Memory B cell (primary cell): Measurements from ENCODE around the gene GLO1.
"Not testable (repeated sequence)": the region's sequence is repeated elsewhere in the genome, so short reads cannot be mapped to it uniquely, and the experiment has no call there.

Experiments used
- ATAC-seq: fragments of 150-1000 bp; cut with Tn5 transposase; 2 replicates; pipeline ENCODE4 v1.10.0; 2021; ENCODE audit warnings: low read depth, mild to moderate bottlenecking, moderate library complexity
- DNase-seq, 2 donors: peaks; one replicate each; pipeline ENCODE4 v3.0.0; 2022; ENCODE audit warnings: low spot score in 2 of 2
- H3K27ac Mint-ChIP-seq: one replicate; pipeline ENCODE4 v1.8.0; 2022; ENCODE audit warnings: mild to moderate bottlenecking, moderate library complexity, mixed read lengths
- H3K27me3 Mint-ChIP-seq: one replicate; pipeline ENCODE4 v1.8.0; 2022; ENCODE audit warnings: mixed read lengths
- H3K36me3 Mint-ChIP-seq: one replicate; pipeline ENCODE4 v1.8.0; 2022; ENCODE audit warnings: mild to moderate bottlenecking, mixed read lengths
- H3K4me1 Mint-ChIP-seq: one replicate; pipeline ENCODE4 v1.8.0; 2022; ENCODE audit warnings: mixed read lengths
- H3K4me3 Mint-ChIP-seq: one replicate; pipeline ENCODE4 v1.8.0; 2022; ENCODE audit warnings: mild to moderate bottlenecking, moderate library complexity, mixed read lengths
- H3K9me3 Mint-ChIP-seq: one replicate; pipeline ENCODE4 v1.8.0; 2022; ENCODE audit warnings: mixed read lengths

The GLO1 gene

GRCh38 chr6:38720295-38720694, 17.4 kb upstream of the GLO1 start:
- no peak overlapping the region for H3K4me3 Mint-ChIP-seq
- no peak overlapping the region for H3K27ac Mint-ChIP-seq
- ATAC-seq: no peak
- H3K4me1 Mint-ChIP-seq: no peaks in the 10 kb centered on the region
- no peak for DNase-seq
- H3K36me3 Mint-ChIP-seq: peaks cover 8% of the 10 kb centered on the region
- peaks cover 6% of the 10 kb centered on the region for H3K9me3 Mint-ChIP-seq
- peaks cover 15% of the 10 kb centered on the region for H3K27me3 Mint-ChIP-seq

GRCh38 chr6:38719358-38719757, 16.4 kb upstream of the GLO1 start:
- H3K4me1 Mint-ChIP-seq: peaks cover 2% of the 10 kb centered on the region
- H3K27ac Mint-ChIP-seq: no peak overlapping the region
- DNase-seq (no peak), ATAC-seq (no peak)
- H3K36me3 Mint-ChIP-seq: peaks cover 8% of the 10 kb centered on the region
- peaks cover 17% of the 10 kb centered on the region for H3K27me3 Mint-ChIP-seq
- peaks cover 6% of the 10 kb centered on the region for H3K9me3 Mint-ChIP-seq
- H3K4me3 Mint-ChIP-seq: no peak overlapping the region

- Mint-ChIP-seq H3K4me3 (no peak overlapping the region), H3K36me3 (peaks cover 8% of the 10 kb centered on the region), H3K27me3 (peaks cover 28% of the 10 kb centered on the region), H3K4me1 (peaks cover 5% of the 10 kb centered on the region), H3K9me3 (peaks cover 6% of the 10 kb centered on the region), H3K27ac (no peak overlapping the region)
- ATAC-seq (no peak), DNase-seq (no peak)
Measured at GRCh38 chr6:38716825-38717224, 13.9 kb upstream of the GLO1 start.

GRCh38 chr6:38715016-38715689, 12.2 kb upstream of the GLO1 start, which contains the start of gene DNAH8:
DNAH8 (plus strand) TSS chr6:38715311; CDS start chr6:38722810, 7,499 bp downstream.
- DNase-seq: peak in 1 of 2 donors; percentile 26
- no peaks in the 10 kb centered on the region for H3K9me3 Mint-ChIP-seq
- H3K27me3 Mint-ChIP-seq: peaks cover 25% of the 10 kb centered on the region
- H3K36me3 Mint-ChIP-seq: no peaks in the 10 kb centered on the region
- peak; percentile 55 for ATAC-seq
- H3K4me1 Mint-ChIP-seq: peaks cover 5% of the 10 kb centered on the region
- H3K4me3 Mint-ChIP-seq: peak within 1 kb of the TSS; percentile 68
- no peak within 1 kb of the TSS for H3K27ac Mint-ChIP-seq

GRCh38 chr6:38714239-38715015, 11.5 kb upstream of the GLO1 start:
- ATAC-seq (peak; percentile 67), DNase-seq (no peak)
- Mint-ChIP-seq H3K4me3 (peak overlapping the region; percentile 68), H3K9me3 (peaks cover 2% of the 10 kb centered on the region), H3K4me1 (peaks cover 5% of the 10 kb centered on the region), H3K27me3 (peaks cover 29% of the 10 kb centered on the region), H3K36me3 (no peaks in the 10 kb centered on the region), H3K27ac (no peak overlapping the region)

GRCh38 chr6:38713812-38714211, 10.9 kb upstream of the GLO1 start:
- DNase-seq (no peak), ATAC-seq (no peak)
- peaks cover 5% of the 10 kb centered on the region for H3K4me1 Mint-ChIP-seq
- H3K36me3 Mint-ChIP-seq: no peaks in the 10 kb centered on the region
- H3K27me3 Mint-ChIP-seq: peaks cover 27% of the 10 kb centered on the region
- no peak overlapping the region for H3K4me3 Mint-ChIP-seq
- H3K9me3 Mint-ChIP-seq: peaks cover 2% of the 10 kb centered on the region
- H3K27ac Mint-ChIP-seq: no peak overlapping the region

GRCh38 chr6:38708496-38708895, 5.6 kb upstream of the GLO1 start:
- H3K4me1 Mint-ChIP-seq: peaks cover 2% of the 10 kb centered on the region
- H3K36me3 Mint-ChIP-seq: no peaks in the 10 kb centered on the region
- DNase-seq (no peak), ATAC-seq (no peak)
- peaks cover 15% of the 10 kb centered on the region for H3K27me3 Mint-ChIP-seq
- no peak overlapping the region for H3K4me3 Mint-ChIP-seq
- peaks cover 3% of the 10 kb centered on the region for H3K9me3 Mint-ChIP-seq
- H3K27ac Mint-ChIP-seq: no peak overlapping the region

GRCh38 chr6:38705924-38706323, 3.0 kb upstream of the GLO1 start:
- peaks cover 4% of the 10 kb centered on the region for H3K36me3 Mint-ChIP-seq
- H3K27me3 Mint-ChIP-seq: peaks cover 11% of the 10 kb centered on the region
- peaks cover 3% of the 10 kb centered on the region for H3K9me3 Mint-ChIP-seq
- no peak overlapping the region for H3K27ac Mint-ChIP-seq
- DNase-seq: no peak
- no peak for ATAC-seq
- H3K4me3 Mint-ChIP-seq: no peak overlapping the region
- H3K4me1 Mint-ChIP-seq: peaks cover 12% of the 10 kb centered on the region

GRCh38 chr6:38703949-38704590, 1.1 kb upstream of the GLO1 start:
- Mint-ChIP-seq H3K27ac (no peak overlapping the region), H3K27me3 (peaks cover 5% of the 10 kb centered on the region), H3K4me1 (peaks cover 12% of the 10 kb centered on the region), H3K4me3 (no peak overlapping the region), H3K36me3 (peaks cover 15% of the 10 kb centered on the region), H3K9me3 (peaks cover 11% of the 10 kb centered on the region)
- ATAC-seq (no peak), DNase-seq (no peak)

GRCh38 chr6:38701551-38701950, 1.4 kb downstream of the GLO1 start:
- H3K9me3 Mint-ChIP-seq: peaks cover 10% of the 10 kb centered on the region
- DNase-seq: no peak
- ATAC-seq: no peak
- peaks cover 19% of the 10 kb centered on the region for H3K36me3 Mint-ChIP-seq
- H3K4me1 Mint-ChIP-seq: peaks cover 20% of the 10 kb centered on the region
- peak overlapping the region; percentile 49 for H3K4me3 Mint-ChIP-seq
- H3K27ac Mint-ChIP-seq: peak overlapping the region; percentile 98
- H3K27me3 Mint-ChIP-seq: no peaks in the 10 kb centered on the region

- not testable (repeated sequence) for H3K27ac Mint-ChIP-seq, H3K27me3 Mint-ChIP-seq, ATAC-seq, DNase-seq, H3K4me3 Mint-ChIP-seq, H3K9me3 Mint-ChIP-seq
- Mint-ChIP-seq H3K36me3 (peaks cover 24% of the 10 kb centered on the region), H3K4me1 (peaks cover 22% of the 10 kb centered on the region)
Measured at GRCh38 chr6:38699702-38700101, 3.2 kb downstream of the GLO1 start.

GRCh38 chr6:38697846-38698245, 5.1 kb downstream of the GLO1 start:
- peak overlapping the region; percentile 5 for H3K27ac Mint-ChIP-seq
- no peaks in the 10 kb centered on the region for H3K27me3 Mint-ChIP-seq
- ATAC-seq: no peak
- no peak overlapping the region for H3K4me3 Mint-ChIP-seq
- peaks cover 30% of the 10 kb centered on the region for H3K36me3 Mint-ChIP-seq
- peaks cover 26% of the 10 kb centered on the region for H3K4me1 Mint-ChIP-seq
- peaks cover 10% of the 10 kb centered on the region for H3K9me3 Mint-ChIP-seq
- no peak for DNase-seq

GRCh38 chr6:38696345-38696744, 6.6 kb downstream of the GLO1 start:
- H3K4me1 Mint-ChIP-seq: peaks cover 17% of the 10 kb centered on the region

GRCh38 chr6:38695933-38696332, 7.0 kb downstream of the GLO1 start:
- Mint-ChIP-seq H3K4me1 (peaks cover 17% of the 10 kb centered on the region), H3K9me3 (peaks cover 10% of the 10 kb centered on the region), H3K27ac (peak overlapping the region; percentile 56), H3K27me3 (no peaks in the 10 kb centered on the region), H3K4me3 (no peak overlapping the region), H3K36me3 (peaks cover 26% of the 10 kb centered on the region)
- no peak for ATAC-seq
- DNase-seq: no peak

More at GRCh38 chr6:38696345-38696744, 6.6 kb downstream of the GLO1 start:
- H3K27me3 Mint-ChIP-seq: no peaks in the 10 kb centered on the region
- DNase-seq: no peak
- peaks cover 27% of the 10 kb centered on the region for H3K36me3 Mint-ChIP-seq
- H3K9me3 Mint-ChIP-seq: peaks cover 10% of the 10 kb centered on the region
- H3K4me3 Mint-ChIP-seq: no peak overlapping the region
- no peak for ATAC-seq
- H3K27ac Mint-ChIP-seq: peak overlapping the region; percentile 56
